Endodermal cell (in vitro differentiated cells): Measurements from ENCODE around the gene EIF3D. TPM values are rescaled to one million over a fixed set of nuclear protein-coding genes. Genes with fewer than 3 reads are reported as not detected.

Experiments used
- DNase-seq: peaks from one replicate; pipeline ENCODE4 v3.0.0-alpha.2; 2017
- H3K27ac ChIP-seq: 2 replicates; pipeline ENCODE4 v1.5.1; 2013; ENCODE audit warnings: mild to moderate bottlenecking, low read depth, low read length, moderate library complexity
- H3K27me3 ChIP-seq: 2 replicates; pipeline ENCODE4 v1.6.1; 2013; ENCODE audit warnings: mild to moderate bottlenecking, low read length, moderate library complexity; ENCODE audit not compliant: insufficient read depth, control insufficient read depth, poor library complexity, severe bottlenecking
- H3K36me3 ChIP-seq: 2 replicates; pipeline ENCODE4 v1.7.0; 2013; ENCODE audit warnings: mild to moderate bottlenecking, low read length, moderate library complexity; ENCODE audit not compliant: control insufficient read depth, insufficient read depth
- H3K4me1 ChIP-seq: one replicate; pipeline ENCODE4 v1.7.0; 2013; ENCODE audit warnings: low read length; ENCODE audit not compliant: control insufficient read depth, insufficient read depth
- H3K4me3 ChIP-seq: 2 replicates; pipeline ENCODE4 v1.5.1; 2013; ENCODE audit warnings: mild to moderate bottlenecking, low read length, moderate library complexity
- H3K9ac ChIP-seq: 2 replicates; pipeline ENCODE4 v1.6.1; 2013; ENCODE audit warnings: mild to moderate bottlenecking, low read length, moderate library complexity; ENCODE audit not compliant: poor library complexity, severe bottlenecking; ENCODE audit errors: extremely low read depth
- H3K9me3 ChIP-seq: 2 replicates; pipeline ENCODE4 v1.6.1; 2013; ENCODE audit warnings: mild to moderate bottlenecking, low read length, moderate library complexity; ENCODE audit not compliant: control insufficient read depth
- H3K27ac Mint-ChIP-seq: 2 replicates; pipeline ENCODE4 v1.8.0; 2020; ENCODE audit warnings: mixed read lengths
- H3K27me3 Mint-ChIP-seq: 2 replicates; pipeline ENCODE4 v1.8.0; 2021; ENCODE audit warnings: mild to moderate bottlenecking, mixed read lengths; ENCODE audit not compliant: insufficient read depth
- H3K36me3 Mint-ChIP-seq: 2 replicates; pipeline ENCODE4 v1.8.0; 2020; ENCODE audit warnings: low read depth, mixed read lengths
- H3K4me1 Mint-ChIP-seq: 2 replicates; pipeline ENCODE4 v1.8.0; 2020; ENCODE audit warnings: mixed read lengths
- H3K4me3 Mint-ChIP-seq: 2 replicates; pipeline ENCODE4 v1.8.0; 2020; ENCODE audit warnings: mild to moderate bottlenecking, moderate library complexity, mixed read lengths
- H3K9me3 Mint-ChIP-seq: 2 replicates; pipeline ENCODE4 v1.8.0; 2020; ENCODE audit warnings: mild to moderate bottlenecking, mixed read lengths
- CTCF ChIP-seq: fragments of 200-600 bp; sonication (generic); conservative IDR thresholded peaks from 2 replicates; pipeline ENCODE4 v1.5.0; 2021; ENCODE audit warnings: antibody characterized with exemption, mild to moderate bottlenecking
- WGBS, 2 experiments: methylation state at CpG; one replicate each; pipeline versions ENCODE4 v1.1.5 to v1.1.7; 2013; ENCODE audit warnings: missing lambda C conversion rate in 2 of 2, mixed read lengths in 1 of 2; ENCODE audit not compliant: insufficient coverage in 1 of 2, insufficient read length in 1 of 2; 5-methylcytosine and 5-hydroxymethylcytosine counted together
- total RNA-seq, 2 donors: library from RNA; stranded (reverse); fragmentation: NEBNext Ultra II Directional in 1 of 2; extraction: Animal tissue kit (Norgen Biotek cat#: 25700) in 1 of 2; gene quantifications; 2 replicates in 1 of 2; 3 replicates in 1 of 2; pipeline ENCODE4 v1.2.1, GENCODE V29; 2021

The EIF3D gene
- total RNA-seq, 2 donors from 2014 or later: 157 to 196 TPM

- no peaks in the 10 kb centered on the region for H3K9me3 Mint-ChIP-seq
- Histone ChIP-seq H3K27me3 (no peaks in the 10 kb centered on the region), H3K9ac (no peak overlapping the region), H3K4me1 (no peaks in the 10 kb centered on the region), H3K27ac (no peak overlapping the region), H3K36me3 (no peaks in the 10 kb centered on the region), H3K9me3 (no peaks in the 10 kb centered on the region), H3K4me3 (no peak overlapping the region)
- H3K27ac Mint-ChIP-seq: no peak overlapping the region
- H3K4me3 Mint-ChIP-seq: no peak overlapping the region
- WGBS, 2 experiments: no CpG with 5 or more reads among the region's 1 CpG
- peaks cover 4% of the 10 kb centered on the region for H3K27me3 Mint-ChIP-seq
- H3K36me3 Mint-ChIP-seq: no peaks in the 10 kb centered on the region
- peaks cover 6% of the 10 kb centered on the region for H3K4me1 Mint-ChIP-seq
- TF ChIP-seq CTCF: no peak
- DNase-seq: no peak
Observed at GRCh38 chr22:36574728-36575127, 45.8 kb upstream of the EIF3D start.

- Mint-ChIP-seq H3K4me1 (peaks cover 6% of the 10 kb centered on the region), H3K36me3 (no peaks in the 10 kb centered on the region), H3K27ac (peak overlapping the region; percentile 3), H3K9me3 (no peaks in the 10 kb centered on the region), H3K4me3 (no peak overlapping the region), H3K27me3 (peaks cover 2% of the 10 kb centered on the region)
- H3K4me3 ChIP-seq: no peak overlapping the region
- no peaks in the 10 kb centered on the region for H3K9me3 ChIP-seq
- H3K27ac ChIP-seq: no peak overlapping the region
- no peaks in the 10 kb centered on the region for H3K27me3 ChIP-seq
- H3K36me3 ChIP-seq: no peaks in the 10 kb centered on the region
- no peaks in the 10 kb centered on the region for H3K4me1 ChIP-seq
- no peak for DNase-seq
- no peak overlapping the region for H3K9ac ChIP-seq
- 75 to 81% methylated on average over 9 of the region's 9 CpGs for WGBS, 2 experiments
- no peak for TF ChIP-seq CTCF
Observed at GRCh38 chr22:36573815-36574363, 44.9 kb upstream of the EIF3D start.

GRCh38 chr22:36571991-36572390 lies 43.0 kb upstream of the EIF3D start:
- Histone ChIP-seq H3K9ac (no peak overlapping the region), H3K9me3 (no peaks in the 10 kb centered on the region), H3K27me3 (no peaks in the 10 kb centered on the region), H3K36me3 (no peaks in the 10 kb centered on the region), H3K27ac (no peak overlapping the region), H3K4me3 (no peak overlapping the region), H3K4me1 (no peaks in the 10 kb centered on the region)
- no peak for DNase-seq
- Mint-ChIP-seq H3K4me1 (peaks cover 6% of the 10 kb centered on the region), H3K9me3 (no peaks in the 10 kb centered on the region), H3K27ac (no peak overlapping the region), H3K4me3 (no peak overlapping the region), H3K36me3 (no peaks in the 10 kb centered on the region), H3K27me3 (peaks cover 2% of the 10 kb centered on the region)
- 95 to 100% methylated on average over 2 of the region's 2 CpGs for WGBS, 2 experiments
- no peak for TF ChIP-seq CTCF
